HG02678 (cell line): Measurements from ENCODE around the gene DNMT3L.
"Not testable (repeated sequence)": the region's sequence is repeated elsewhere in the genome, so short reads cannot be mapped to it uniquely, and the experiment has no call there.

Experiments used
- ATAC-seq: cut with Tn5 transposase; IDR thresholded peaks from one replicate; pipeline ENCODE4 v1.9.1; 2021; ENCODE audit warnings: mild to moderate bottlenecking, moderate library complexity; ENCODE audit not compliant: unreplicated experiment

DNMT3L gene

GRCh38 chr21:44253832-44254710 lies 7.6 kb downstream of the DNMT3L start:
- no peak for ATAC-seq

DNA sequence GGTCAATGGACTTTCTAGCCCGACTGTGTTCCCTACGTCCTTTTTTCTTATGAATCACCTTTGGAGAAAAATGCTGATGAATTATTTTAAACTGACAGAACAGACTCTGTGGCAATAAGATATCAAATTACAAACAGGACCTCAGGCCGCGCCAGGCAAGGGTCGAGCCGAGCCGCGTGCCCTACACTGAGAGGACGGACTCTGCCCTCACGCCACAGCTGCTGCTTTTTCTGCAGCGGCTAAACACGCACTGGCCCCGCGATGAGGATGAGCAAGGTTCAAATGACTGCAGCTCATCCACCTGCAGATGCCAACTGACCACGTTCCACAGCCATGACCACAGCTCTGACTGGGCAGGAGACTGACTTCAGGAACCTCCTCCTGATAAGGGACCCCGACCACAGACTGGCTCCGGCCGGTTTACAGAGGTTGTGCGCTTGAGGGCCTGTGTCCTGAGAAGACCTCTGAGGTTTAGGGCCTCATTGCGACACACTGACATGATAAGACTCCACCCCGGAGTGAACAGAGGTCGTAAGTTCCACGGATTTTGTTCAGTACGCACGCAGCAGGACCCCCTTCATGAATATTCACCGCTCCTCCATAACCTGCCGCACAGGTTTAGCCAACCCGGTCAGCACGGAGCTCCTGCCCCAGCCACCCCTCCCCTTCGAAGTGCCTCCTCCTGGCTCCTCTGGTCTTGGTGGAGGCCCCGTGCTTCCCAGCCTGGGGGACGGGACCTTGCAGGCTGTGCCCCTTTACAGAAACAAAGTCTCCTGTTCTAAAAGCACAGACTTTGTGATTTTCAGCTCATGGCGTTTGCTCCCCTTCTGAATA lies 12.3 kb downstream of the DNMT3L start:
- not testable (repeated sequence) for ATAC-seq

GRCh38 chr21:44247904-44248303 lies 13.8 kb downstream of the DNMT3L start:
- ATAC-seq, result not testable (repeated sequence)

DNA sequence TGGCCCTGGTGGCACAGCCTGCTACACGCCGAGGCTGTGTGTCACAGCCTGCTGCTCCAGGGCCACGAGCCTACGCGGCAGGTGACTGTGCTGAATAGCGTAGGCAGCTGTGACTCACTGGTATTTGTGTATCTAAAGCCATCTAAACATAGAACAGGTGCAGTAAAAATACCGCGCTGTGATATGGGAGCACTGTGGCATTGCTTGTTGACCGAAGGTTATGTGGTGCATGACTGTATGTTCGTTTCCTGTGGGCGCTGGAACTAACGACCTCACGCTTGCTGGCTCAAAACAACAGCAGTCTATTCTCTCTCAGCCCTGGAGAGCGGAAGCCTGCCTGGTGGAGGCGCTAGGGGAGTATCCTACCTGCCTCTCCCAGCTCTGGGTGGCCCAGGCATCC lies 17.7 kb downstream of the DNMT3L start:
- peak; percentile 47 for ATAC-seq

- peak; percentile 38 for ATAC-seq
These were observed 20.4 kb downstream of the DNMT3L start for GRCh38 chr21:44241281-44241680.

- ATAC-seq, result peak; percentile 44
These were observed 20.9 kb downstream of the DNMT3L start, which contains the start of gene ICOSLG for GRCh38 chr21:44240842-44241241. ICOSLG (minus strand) TSS chr21:44240943; CDS start chr21:44240817, 126 bp downstream.

GRCh38 chr21:44240353-44240752 lies 21.3 kb downstream of the DNMT3L start:
- not testable (repeated sequence) for ATAC-seq

- not testable (repeated sequence) for ATAC-seq
These were observed 32.1 kb downstream of the DNMT3L start for GRCh38 chr21:44229561-44229960.

DNA sequence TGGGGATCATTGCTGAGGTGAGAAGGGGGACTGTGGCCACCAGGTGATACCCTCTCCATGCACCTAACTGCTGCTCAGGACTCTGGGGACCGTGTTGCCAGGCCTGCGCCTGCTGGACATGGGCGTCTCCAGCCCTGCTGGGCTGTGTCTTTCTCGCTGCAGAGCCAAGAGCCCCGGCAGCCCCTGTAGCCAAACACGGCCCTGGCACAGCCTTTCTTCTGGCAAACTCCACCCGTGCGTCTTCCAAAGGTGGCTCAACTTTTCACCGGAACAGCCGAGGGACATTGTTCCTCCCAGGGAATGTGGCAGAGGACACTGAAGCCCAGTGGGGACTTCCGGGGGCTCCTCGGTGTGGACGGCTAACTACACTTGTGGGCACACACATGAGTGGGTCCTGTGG lies 33.6 kb downstream of the DNMT3L start:
- ATAC-seq, result not testable (repeated sequence)

DNA sequence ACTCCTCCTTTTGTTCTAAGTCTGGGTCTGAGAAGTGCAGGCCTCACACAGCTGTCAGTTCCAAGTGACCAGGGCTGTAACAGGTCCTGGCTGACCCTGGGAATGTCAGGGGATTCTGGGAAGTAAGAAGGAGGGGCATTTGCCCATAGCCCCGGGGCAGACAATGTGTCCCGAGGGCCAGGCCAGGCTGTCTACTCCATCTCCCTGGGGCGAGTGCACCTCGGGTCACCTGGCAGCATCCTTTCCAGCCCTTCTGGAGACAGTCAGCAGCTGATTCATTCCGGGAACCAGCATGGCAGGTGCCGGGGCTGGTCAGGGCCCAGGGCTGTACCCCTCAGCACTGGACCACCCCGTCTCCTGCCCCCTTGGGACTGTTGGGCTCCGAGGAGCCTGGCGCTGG lies 34.1 kb downstream of the DNMT3L start:
- not testable (repeated sequence) for ATAC-seq

DNA sequence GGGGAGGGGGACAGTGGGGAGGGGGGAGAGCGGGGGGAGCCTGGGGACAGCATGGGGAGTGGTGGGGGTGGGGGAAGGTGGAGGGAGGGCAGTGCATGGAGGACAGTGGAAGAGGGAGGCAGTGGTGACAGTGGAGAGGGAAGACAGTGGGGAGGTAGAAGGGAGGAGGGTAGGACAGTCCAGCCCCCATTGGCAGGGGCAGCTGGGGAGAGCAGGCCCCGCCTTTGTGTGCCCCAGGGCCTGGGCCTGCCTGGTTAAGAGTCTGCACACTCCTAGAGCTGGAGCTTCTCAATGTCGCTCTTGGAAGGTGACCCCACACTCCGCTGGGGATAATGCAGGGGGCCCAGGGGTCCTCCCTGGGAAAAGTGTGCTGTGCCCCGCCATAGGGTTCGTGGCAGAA lies 36.1 kb downstream of the DNMT3L start:
- not testable (repeated sequence) for ATAC-seq

DNA sequence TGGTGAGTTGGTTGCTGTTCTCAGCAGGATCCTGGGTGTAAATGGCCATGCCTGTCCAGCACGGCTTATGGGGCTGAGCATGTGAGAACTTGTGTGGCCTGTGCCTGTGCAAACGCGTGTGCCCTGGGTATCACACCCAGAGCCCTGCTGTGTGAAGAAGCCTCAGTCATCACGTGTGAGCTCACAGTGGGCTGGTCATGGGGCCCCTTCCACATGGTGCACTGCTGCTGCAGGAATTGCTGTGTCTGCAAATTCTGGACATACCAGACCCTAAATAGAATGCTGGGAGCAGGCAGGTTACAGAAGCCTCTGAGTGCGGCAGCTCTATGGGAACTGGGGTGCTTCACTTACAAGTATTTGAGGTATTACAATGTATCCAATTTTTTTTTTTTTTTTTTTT lies 38.4 kb downstream of the DNMT3L start:
- not testable (repeated sequence) for ATAC-seq

DNA sequence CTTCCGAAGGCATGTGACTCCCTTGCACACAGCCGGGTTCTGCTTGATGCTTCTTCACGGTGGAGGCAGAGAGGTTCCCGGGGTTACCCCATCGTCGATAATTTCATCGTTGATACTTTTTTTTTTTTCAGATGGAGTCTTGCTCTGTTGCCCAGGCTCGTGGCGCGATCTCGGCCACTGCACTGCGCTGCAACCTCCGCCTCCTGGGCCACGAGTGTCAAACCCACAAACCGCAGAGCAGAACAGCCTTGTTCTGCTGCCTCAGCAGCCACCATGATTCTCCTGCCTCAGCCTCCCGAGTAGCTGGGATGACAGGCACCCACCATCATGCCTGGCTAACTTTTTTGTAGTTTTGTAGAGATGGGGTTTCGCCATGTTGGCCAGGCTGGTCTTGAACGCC lies 41.0 kb downstream of the DNMT3L start:
- not testable (repeated sequence) for ATAC-seq

GRCh38 chr21:44218461-44218860 lies 43.2 kb downstream of the DNMT3L start:
- ATAC-seq, result not testable (repeated sequence)

- ATAC-seq, result not testable (repeated sequence)
These were observed 49.7 kb downstream of the DNMT3L start for GRCh38 chr21:44211978-44212377.

GRCh38 chr21:44211574-44211973 lies 50.1 kb downstream of the DNMT3L start:
- ATAC-seq, result not testable (repeated sequence)

DNA sequence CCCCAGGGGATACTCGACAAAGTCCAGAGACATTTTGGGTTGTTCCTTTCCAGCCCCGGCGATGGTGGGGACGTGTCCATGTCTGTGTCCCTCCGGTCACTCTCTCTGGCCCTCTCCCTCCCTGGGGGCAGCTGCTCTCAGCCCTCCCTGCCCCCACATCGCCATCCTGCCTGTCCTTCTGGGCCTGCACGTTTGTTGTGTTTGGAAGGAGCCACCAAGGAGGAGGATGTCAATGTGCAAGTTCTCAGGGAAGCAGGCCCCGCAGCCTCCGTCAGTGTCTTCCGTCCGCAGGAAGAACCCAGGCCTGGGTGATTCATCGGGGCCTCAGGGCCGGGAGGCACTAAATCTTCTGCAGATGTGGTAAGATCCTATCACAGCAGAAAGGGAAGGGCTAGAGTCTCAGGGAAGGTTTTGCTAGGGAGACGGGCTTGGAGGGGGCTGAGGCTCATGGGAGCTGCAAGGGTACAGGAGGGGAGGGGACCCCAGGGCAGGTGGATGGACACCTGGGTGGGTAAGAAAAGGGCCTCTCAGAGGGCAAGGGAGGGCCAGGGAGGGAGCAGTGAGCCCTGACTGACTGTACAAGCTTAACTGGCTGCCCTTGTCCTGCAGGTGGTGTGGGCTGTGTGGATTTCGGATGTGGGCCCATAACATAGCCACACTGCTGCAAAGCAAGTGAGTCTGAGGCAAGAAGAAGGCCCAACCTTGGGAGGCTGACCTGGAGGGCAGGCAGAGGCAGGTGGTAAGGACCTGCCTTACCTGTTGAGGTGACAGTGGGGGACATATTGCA lies 53.6 kb downstream of the DNMT3L start:
- not testable (repeated sequence) for ATAC-seq

GRCh38 chr21:44206698-44207676 lies 54.7 kb downstream of the DNMT3L start:
- ATAC-seq, result peak; percentile 57

- ATAC-seq, result not testable (repeated sequence)
These were observed 55.5 kb downstream of the DNMT3L start for GRCh38 chr21:44206187-44206586.
